Endothelial cell of umbilical vein (primary cell): ENCODE data around the gene CASK. TPM values are rescaled to one million over a fixed set of nuclear protein-coding genes. Genes with fewer than 3 reads are reported as not detected.
"Not testable (repeated sequence)": the region's sequence is repeated elsewhere in the genome, so short reads cannot be mapped to it uniquely, and the experiment has no call there.

Experiments
- BruUV-seq: library from RNA; stranded (reverse); fragments of 400-500 nt; replicated peaks from 2 replicates; lab custom pipeline; 2021; lab: Mats Ljungman, UMichigan
- CTCF ChIA-PET: fragments of 300-600, 350-600 bp; sonication (Branson Sonifier 250); formaldehyde crosslinking; loops from one replicate; lab custom pipeline; 2021; ENCODE audit warnings: antibody characterized with exemption, inconsistent platforms; lab: Charles Lee
- POLR2A ChIA-PET: fragments of 300-600, 350-600 bp; sonication (Branson Sonifier 250); formaldehyde crosslinking; loops from one replicate; lab custom pipeline; 2021; ENCODE audit warnings: antibody characterized with exemption, inconsistent platforms; lab: Charles Lee
- DNase-seq: peaks from one replicate; pipeline ENCODE4 v3.0.0-alpha.2; 2011; ENCODE audit warnings: low read depth, low spot score
- FAIRE-seq: peaks from 2 replicates; lab custom pipeline; 2011; peaks lifted over from hg19 to GRCh38; lab: Jason Lieb, UNC
- H2AFZ ChIP-seq: 2 replicates; pipeline ENCODE4 v1.6.0; 2012; ENCODE audit warnings: low read depth, low read length, control low read depth, inconsistent platforms
- H3K27ac ChIP-seq: 2 replicates; pipeline ENCODE4 v1.5.1; 2011; ENCODE audit warnings: low read depth, mild to moderate bottlenecking, control low read depth, low read length, moderate library complexity; ENCODE audit not compliant: insufficient read depth
- H3K27me3 ChIP-seq, 2 experiments: 2 replicates each; pipeline versions ENCODE4 v1.6.0 to v1.6.1; 2011; ENCODE audit warnings: low read length in 2 of 2, mixed read lengths in 1 of 2; ENCODE audit not compliant: control insufficient read depth in 2 of 2, insufficient read depth in 2 of 2
- H3K36me3 ChIP-seq, 2 experiments: 2 replicates in 1 of 2; 3 replicates in 1 of 2; pipeline ENCODE4 v1.5.1; 2011; ENCODE audit warnings: low read length in 2 of 2, mild to moderate bottlenecking in 1 of 2, moderate library complexity in 1 of 2; ENCODE audit not compliant: control insufficient read depth in 2 of 2, insufficient read depth in 2 of 2; ENCODE audit errors: extremely low read depth in 1 of 2
- H3K4me1 ChIP-seq: 3 replicates; pipeline ENCODE4 v1.5.1; 2011; ENCODE audit warnings: mild to moderate bottlenecking, low read length; ENCODE audit not compliant: control insufficient read depth, insufficient read depth; ENCODE audit errors: extremely low read depth
- H3K4me2 ChIP-seq: 2 replicates; pipeline ENCODE4 v1.6.1; 2011; ENCODE audit warnings: low read length, control low read depth, mixed read lengths; ENCODE audit not compliant: insufficient read depth
- H3K4me3 ChIP-seq, 3 experiments: fragments of 200-600 bp in 1 of 3; sonication (generic), shearing (Covaris generic) in 1 of 3; replicated peaks in 1 of 3; 2 replicates each; pipeline ENCODE4 v1.5.1; 2011 to 2016; ENCODE audit warnings: control low read depth in 3 of 3, low read length in 3 of 3, mild to moderate bottlenecking in 2 of 3, inconsistent platforms in 1 of 3, low read depth in 1 of 3, moderate library complexity in 1 of 3; ENCODE audit not compliant: insufficient read depth in 1 of 3
- H3K79me2 ChIP-seq: 2 replicates; pipeline ENCODE4 v1.6.0; 2012; ENCODE audit warnings: low read length, inconsistent platforms; ENCODE audit not compliant: control insufficient read depth, insufficient read depth
- H3K9ac ChIP-seq: replicated peaks from 2 replicates; pipeline ENCODE3; 2011; ENCODE audit warnings: low read length, control low read depth; ENCODE audit not compliant: insufficient read depth; ENCODE audit errors: extremely low read depth
- H3K9me1 ChIP-seq: replicated peaks from 3 replicates; pipeline ENCODE4 v1.6.0; 2011; ENCODE audit warnings: mild to moderate bottlenecking, low read length; ENCODE audit not compliant: control insufficient read depth, insufficient read depth; ENCODE audit errors: extremely low read depth
- H3K9me3 ChIP-seq: replicated peaks from 2 replicates; pipeline ENCODE4 v1.5.1; 2012; ENCODE audit warnings: low read length, inconsistent platforms; ENCODE audit not compliant: control insufficient read depth, insufficient read depth
- H4K20me1 ChIP-seq: replicated peaks from 2 replicates; pipeline ENCODE3; 2011; ENCODE audit warnings: mild to moderate bottlenecking, low read length; ENCODE audit not compliant: control insufficient read depth, insufficient read depth; ENCODE audit errors: extremely low read depth
- EZH2 ChIP-seq: IDR thresholded peaks from 2 replicates; pipeline ENCODE4 v1.6.1; 2012; ENCODE audit warnings: borderline replicate concordance, low read depth, mild to moderate bottlenecking, moderate library complexity, low read length, inconsistent platforms; ENCODE audit not compliant: severe bottlenecking
- FOS ChIP-seq: IDR thresholded peaks from 2 replicates; pipeline ENCODE4 v1.6.1; 2011; ENCODE audit warnings: mild to moderate bottlenecking, low read length, moderate library complexity, borderline replicate concordance; ENCODE audit not compliant: insufficient read depth
- GATA2 ChIP-seq: IDR thresholded peaks from 2 replicates; pipeline ENCODE4 v1.7.0; 2011; ENCODE audit warnings: low read depth, mild to moderate bottlenecking, moderate library complexity, mixed read lengths, low read length; ENCODE audit not compliant: insufficient read length, insufficient read depth
- JUN ChIP-seq: IDR thresholded peaks from 2 replicates; pipeline ENCODE4 v1.6.1; 2011; ENCODE audit warnings: borderline replicate concordance, low read depth; ENCODE audit not compliant: insufficient read length, insufficient read depth
- MAX ChIP-seq: IDR thresholded peaks from 2 replicates; pipeline ENCODE4 v1.6.1; 2011; ENCODE audit not compliant: insufficient read depth, insufficient read length
- MYC ChIP-seq: IDR thresholded peaks from one replicate; pipeline ENCODE4 v1.6.1; 2011; ENCODE audit warnings: mild to moderate bottlenecking, low read depth, low read length
- POLR2A ChIP-seq: IDR thresholded peaks from 2 replicates; pipeline ENCODE4 v1.6.1; 2012; ENCODE audit warnings: low read depth, mild to moderate bottlenecking, control low read depth, low read length
- POLR2AphosphoS5 ChIP-seq: IDR thresholded peaks from 2 replicates; pipeline ENCODE4 v1.6.1; 2012; ENCODE audit warnings: low read depth, mild to moderate bottlenecking, control low read depth, low read length, moderate library complexity; ENCODE audit not compliant: insufficient read depth
- dilution Hi-C: fragments of 300-500 bp; cut with MboI; formaldehyde crosslinking; loops from one replicate; pipeline ENCODE4 v1.15.0; 2019; ENCODE audit warnings: low sequenced_read_pairs; ENCODE audit not compliant: extremely low pct_ligation_motif_present
- intact Hi-C: fragments of 100-400 bp; cut with micrococcal nuclease; formaldehyde crosslinking; loops from one replicate; pipeline ENCODE4 v1.10.0; 2022
- polyA plus RNA-seq, 4 experiments: library from polyadenylated mRNA; depleted of rRNA in 3 of 4; stranded (reverse) in 3 of 4; unstranded in 1 of 4; fragments of >200 nt; gene quantifications; 2 replicates each; pipeline versions ENCODE4 v1.2.1 to v1.2.3, GENCODE V29; 2011 to 2012; ENCODE audit warnings: missing spikeins in 1 of 4
- total RNA-seq: library from RNA; stranded (reverse); gene quantifications from 2 replicates; pipeline ENCODE4 v1.2.3, GENCODE V29; 2021
- TF ChIP-seq, protein P1 (sequence below), 2 donors: IDR thresholded peaks; 1 replicate in 1 of 2; 2 replicates in 1 of 2; pipeline ENCODE4 v1.5.1; 2011; ENCODE audit warnings: low read length in 2 of 2, mild to moderate bottlenecking in 2 of 2, moderate library complexity in 2 of 2, control low read depth in 1 of 2, inconsistent platforms in 1 of 2, low read depth in 1 of 2; ENCODE audit not compliant: insufficient read depth in 1 of 2; ENCODE audit errors: extremely low read depth in 1 of 2

The CASK gene
- total and polyA plus RNA-seq, 2 donors (not counting 3 experiments of a cell fraction or from before 2014, with no cell fraction given), result 6.4 to 30.4 TPM

DNA sequence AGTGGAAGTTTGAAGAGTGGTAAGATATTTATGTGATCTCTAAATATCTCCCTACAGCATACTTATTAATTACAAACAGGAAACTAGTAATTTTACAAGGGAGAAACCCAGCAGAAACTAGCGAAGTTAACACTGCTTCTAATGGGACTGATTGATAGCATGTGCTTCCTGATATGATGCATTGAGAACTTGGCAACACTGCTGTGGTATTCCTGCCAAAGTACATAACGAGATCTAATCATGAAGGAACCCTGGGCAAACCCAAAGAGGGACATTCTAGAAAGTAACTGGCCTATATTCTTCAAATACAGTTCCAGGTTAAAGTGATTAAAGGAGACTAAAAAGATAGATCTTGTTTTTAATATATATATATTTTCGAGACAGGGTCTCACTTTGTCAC is 239.2 kb downstream of the CASK start:
- H3K79me2 ChIP-seq, result no peaks in the 10 kb centered on the region
- no peaks in the 10 kb centered on the region for H3K36me3 ChIP-seq
- FAIRE-seq (peak; percentile 90), DNase-seq (peak; percentile 85)
- no peaks in the 10 kb centered on the region for H3K27me3 ChIP-seq
- CTCF ChIA-PET, result no interaction called here
- TF ChIP-seq GATA2, result no peak
- dilution Hi-C loops, result no loop called here
- POLR2A ChIA-PET, result no interaction called here
- no peak overlapping the region for H3K4me2 ChIP-seq
- no TSS peak for BruUV-seq
- H3K9me3 ChIP-seq, result no peaks in the 10 kb centered on the region
- H3K27ac ChIP-seq, result no peak overlapping the region
- no peak overlapping the region for H3K9ac ChIP-seq
- H3K9me1 ChIP-seq, result no peaks in the 10 kb centered on the region
- no peak overlapping the region for H2AFZ ChIP-seq
- intact Hi-C loops, result no loop called here
- H3K4me1 ChIP-seq, result no peaks in the 10 kb centered on the region
- H3K4me3 ChIP-seq, result no peak overlapping the region
- H4K20me1 ChIP-seq, result no peaks in the 10 kb centered on the region

- H3K9me3 ChIP-seq, result no peaks in the 10 kb centered on the region
- no peaks in the 10 kb centered on the region for H3K27me3 ChIP-seq
- no peak overlapping the region for H3K4me2 ChIP-seq
- FAIRE-seq, result no peak
- dilution Hi-C loops, result no loop called here
- no peak overlapping the region for H2AFZ ChIP-seq
- no peaks in the 10 kb centered on the region for H3K36me3 ChIP-seq
- POLR2A ChIA-PET, result no interaction called here
- no peak for DNase-seq
- no peaks in the 10 kb centered on the region for H3K4me1 ChIP-seq
- BruUV-seq, result no TSS peak
- no peaks in the 10 kb centered on the region for H3K9me1 ChIP-seq
- H4K20me1 ChIP-seq, result no peaks in the 10 kb centered on the region
- TF ChIP-seq GATA2 (no peak), MAX (no peak), JUN (no peak), POLR2AphosphoS5 (no peak), MYC (no peak), POLR2A (no peak), EZH2 (no peak), FOS (no peak)
- TF ChIP-seq, protein P1, sequence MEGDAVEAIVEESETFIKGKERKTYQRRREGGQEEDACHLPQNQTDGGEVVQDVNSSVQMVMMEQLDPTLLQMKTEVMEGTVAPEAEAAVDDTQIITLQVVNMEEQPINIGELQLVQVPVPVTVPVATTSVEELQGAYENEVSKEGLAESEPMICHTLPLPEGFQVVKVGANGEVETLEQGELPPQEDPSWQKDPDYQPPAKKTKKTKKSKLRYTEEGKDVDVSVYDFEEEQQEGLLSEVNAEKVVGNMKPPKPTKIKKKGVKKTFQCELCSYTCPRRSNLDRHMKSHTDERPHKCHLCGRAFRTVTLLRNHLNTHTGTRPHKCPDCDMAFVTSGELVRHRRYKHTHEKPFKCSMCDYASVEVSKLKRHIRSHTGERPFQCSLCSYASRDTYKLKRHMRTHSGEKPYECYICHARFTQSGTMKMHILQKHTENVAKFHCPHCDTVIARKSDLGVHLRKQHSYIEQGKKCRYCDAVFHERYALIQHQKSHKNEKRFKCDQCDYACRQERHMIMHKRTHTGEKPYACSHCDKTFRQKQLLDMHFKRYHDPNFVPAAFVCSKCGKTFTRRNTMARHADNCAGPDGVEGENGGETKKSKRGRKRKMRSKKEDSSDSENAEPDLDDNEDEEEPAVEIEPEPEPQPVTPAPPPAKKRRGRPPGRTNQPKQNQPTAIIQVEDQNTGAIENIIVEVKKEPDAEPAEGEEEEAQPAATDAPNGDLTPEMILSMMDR (IDR thresholded peaks at IDR 0.05; ENCODE audit: extremely low read depth in 1 of 2, insufficient read depth in 1 of 2, low read depth in 1 of 2, low read length in 2 of 2), result no peak
- no peak overlapping the region for H3K4me3 ChIP-seq
- H3K79me2 ChIP-seq, result no peaks in the 10 kb centered on the region
- H3K27ac ChIP-seq, result no peak overlapping the region
- intact Hi-C loops, result no loop called here
- CTCF ChIA-PET, result no interaction called here
- no peak overlapping the region for H3K9ac ChIP-seq
These were observed 245.9 kb downstream of the CASK start for GRCh38 chrX:41677183-41678060.

DNA sequence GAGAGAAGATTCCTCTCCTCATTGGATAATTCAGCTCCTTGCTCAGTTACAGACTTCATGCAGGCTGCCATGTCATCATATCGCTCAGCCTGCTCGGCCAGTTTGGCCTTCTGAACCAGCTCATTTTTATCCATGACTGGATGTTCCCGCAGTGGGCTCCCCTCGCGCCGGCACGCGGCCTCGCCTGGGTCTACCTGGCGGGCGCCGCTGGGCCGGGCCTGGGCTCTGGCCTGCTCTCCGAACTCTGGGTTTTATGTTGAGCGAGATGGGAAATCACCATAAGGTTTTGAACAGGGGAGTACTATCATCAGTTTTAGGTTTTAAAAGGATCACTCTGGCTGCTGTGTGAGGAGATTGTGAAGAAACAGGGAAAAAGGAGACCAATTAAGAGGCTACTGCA is 247.0 kb downstream of the CASK start:
- H3K9me3 ChIP-seq, H3K4me2 ChIP-seq, H4K20me1 ChIP-seq, CTCF ChIA-PET, DNase-seq, H3K9ac ChIP-seq, H3K79me2 ChIP-seq, FAIRE-seq, POLR2A ChIA-PET, BruUV-seq, H3K4me1 ChIP-seq, dilution Hi-C loops, H2AFZ ChIP-seq, H3K9me1 ChIP-seq, H3K27ac ChIP-seq, H3K36me3 ChIP-seq, intact Hi-C loops, H3K4me3 ChIP-seq, H3K27me3 ChIP-seq: not testable (repeated sequence)
